GM18498 (cell line): Measurements from ENCODE around the gene ZSCAN30.
A peak's percentile ranks its signal among the peaks of the same experiment; 100 is the strongest.

ENCODE experiments used
- ATAC-seq: cut with Tn5 transposase; IDR thresholded peaks from one replicate; pipeline ENCODE4 v1.9.1; 2021; ENCODE audit warnings: mild to moderate bottlenecking, moderate library complexity; ENCODE audit not compliant: unreplicated experiment

Gene ZSCAN30

GRCh38 chr18:35290094-35290735 is at the start of gene ZSCAN30:
ZSCAN30 (minus strand) TSS chr18:35290229; CDS start chr18:35264352, 25,877 bp downstream.
- peak; percentile 95 for ATAC-seq

- no peak for ATAC-seq
These were observed 47.3 kb upstream of the ZSCAN30 start for GRCh38 chr18:35337286-35337685.

- ATAC-seq: no peak
These were observed 45.8 kb upstream of the ZSCAN30 start for GRCh38 chr18:35335866-35336265.

- ATAC-seq: no peak
These were observed 44.8 kb upstream of the ZSCAN30 start for GRCh38 chr18:35334821-35335220.

GRCh38 chr18:35334212-35334611 is 44.2 kb upstream of the ZSCAN30 start:
- no peak for ATAC-seq

GRCh38 chr18:35331367-35332087 is 41.5 kb upstream of the ZSCAN30 start:
- ATAC-seq: no peak

- no peak for ATAC-seq
These were observed 38.8 kb upstream of the ZSCAN30 start for GRCh38 chr18:35328868-35329267.

GRCh38 chr18:35326695-35327387 is 36.8 kb upstream of the ZSCAN30 start:
- ATAC-seq: no peak

- no peak for ATAC-seq
These were observed 35.1 kb upstream of the ZSCAN30 start for GRCh38 chr18:35324926-35325655.

GRCh38 chr18:35322486-35323458 is 32.7 kb upstream of the ZSCAN30 start:
- no peak for ATAC-seq

GRCh38 chr18:35311496-35311895 is 21.5 kb upstream of the ZSCAN30 start:
- no peak for ATAC-seq

GRCh38 chr18:35306588-35307250 is 16.7 kb upstream of the ZSCAN30 start:
- ATAC-seq: no peak

GRCh38 chr18:35303610-35304009 is 13.6 kb upstream of the ZSCAN30 start:
- ATAC-seq: no peak

GRCh38 chr18:35296060-35296459 is 6.0 kb upstream of the ZSCAN30 start:
- no peak for ATAC-seq

GRCh38 chr18:35291166-35291565 is 1.1 kb upstream of the ZSCAN30 start:
- ATAC-seq: no peak

- peak; percentile 50 for ATAC-seq
These were observed 319 bp downstream of the ZSCAN30 start for GRCh38 chr18:35289727-35290093.

GRCh38 chr18:35289293-35289692 is 736 bp downstream of the ZSCAN30 start:
- ATAC-seq: peak; percentile 4

GRCh38 chr18:35284841-35285240 is 5.2 kb downstream of the ZSCAN30 start:
- no peak for ATAC-seq

- ATAC-seq: no peak
These were observed 5.9 kb downstream of the ZSCAN30 start for GRCh38 chr18:35283923-35284794.
